HepG2 (cell line): ENCODE measurements around the gene KRT82. TPM values are rescaled to one million over a fixed set of nuclear protein-coding genes. Genes with fewer than 3 reads are reported as not detected.

Experiments used
- ATAC-seq: fragments of 200-7000 bp; cut with Tn5 transposase; 3 replicates; pipeline ENCODE4 v1.9.1; 2020; ENCODE audit warnings: mild to moderate bottlenecking, moderate library complexity
- BruUV-seq: library from RNA; stranded (reverse); fragments of 400-500 nt; replicated peaks from 2 replicates; lab custom pipeline; 2021; lab: Mats Ljungman, UMichigan
- CTCF ChIA-PET: fragments of 300-600 bp; formaldehyde crosslinking; extraction: SDS; loops from one replicate; lab custom pipeline; 2021; ENCODE audit warnings: low total read pairs, inconsistent platforms, low intra/inter-chr PET ratio; lab: Yijun Ruan, JAX
- POLR2A ChIA-PET: fragments of 350-600 bp; sonication (Branson Sonifier 250); formaldehyde crosslinking; loops from one replicate; lab custom pipeline; 2020; ENCODE audit warnings: antibody characterized with exemption, inconsistent platforms; lab: Yijun Ruan, JAX
- DNase-seq: peaks from one replicate; pipeline ENCODE4 v3.0.0-alpha.2; 2015; ENCODE audit warnings: low spot score
- FAIRE-seq: peaks from 3 replicates; lab custom pipeline; 2011; peaks lifted over from hg19 to GRCh38; lab: Jason Lieb, UNC
- H2AFZ ChIP-seq: one replicate; pipeline ENCODE4 v1.6.1; 2011; ENCODE audit warnings: low read length, inconsistent platforms
- H3K27ac ChIP-seq: fragments of 300-600 bp; 3 replicates; pipeline ENCODE4 v1.8.0; 2011; ENCODE audit warnings: mixed run types, mild to moderate bottlenecking, mixed read lengths, low read length, inconsistent platforms; ENCODE audit not compliant: insufficient read depth; ENCODE audit errors: extremely low read length
- H3K27me3 ChIP-seq, 2 experiments: fragments of 200-600 bp in 1 of 2; 2 replicates in 1 of 2; 3 replicates in 1 of 2; pipeline versions ENCODE4 v1.6.0 to v1.8.0; 2011; ENCODE audit warnings: low read length in 2 of 2, mild to moderate bottlenecking in 2 of 2, moderate library complexity in 2 of 2, inconsistent platforms in 1 of 2; ENCODE audit not compliant: insufficient read depth in 2 of 2, control insufficient read depth in 1 of 2
- H3K36me3 ChIP-seq, 2 experiments: fragments of 200-600 bp in 1 of 2; replicated peaks in 1 of 2; 2 replicates in 1 of 2; 3 replicates in 1 of 2; pipeline versions ENCODE4 v1.5.1 to v1.8.0; 2011; ENCODE audit warnings: low read length in 2 of 2, inconsistent platforms in 1 of 2; ENCODE audit not compliant: insufficient read depth in 2 of 2, control insufficient read depth in 1 of 2
- H3K4me1 ChIP-seq: 2 replicates; pipeline ENCODE4 v1.5.1; 2012; ENCODE audit warnings: low read length, inconsistent platforms; ENCODE audit not compliant: insufficient read depth
- H3K4me2 ChIP-seq: 2 replicates; pipeline ENCODE4 v1.6.0; 2011; ENCODE audit warnings: low read depth, low read length, inconsistent platforms
- H3K4me3 ChIP-seq, 3 experiments: fragments of 200-600 bp in 1 of 3; sonication (generic), shearing (Covaris generic) in 1 of 3; replicated peaks in 1 of 3; 2 replicates each; pipeline ENCODE4 v1.5.1; 2011 to 2016; ENCODE audit warnings: low read length in 3 of 3, inconsistent platforms in 2 of 3, low read depth in 2 of 3, mild to moderate bottlenecking in 2 of 3, control low read depth in 1 of 3, mixed read lengths in 1 of 3; ENCODE audit not compliant: insufficient read depth in 1 of 3
- H3K79me2 ChIP-seq: one replicate; pipeline ENCODE4 v1.6.1; 2011; ENCODE audit warnings: low read length, inconsistent platforms; ENCODE audit not compliant: insufficient read depth
- H3K9ac ChIP-seq: 2 replicates; pipeline ENCODE4 v1.6.0; 2011; ENCODE audit warnings: mild to moderate bottlenecking, low read depth, low read length, inconsistent platforms; ENCODE audit not compliant: insufficient read depth
- H3K9me3 ChIP-seq: 2 replicates; pipeline ENCODE4 v1.5.1; 2012; ENCODE audit warnings: mild to moderate bottlenecking, low read length
- H4K20me1 ChIP-seq: 2 replicates; pipeline ENCODE4 v1.6.0; 2011; ENCODE audit warnings: inconsistent platforms, mild to moderate bottlenecking, low read length, moderate library complexity; ENCODE audit not compliant: insufficient read depth
- BRD4 ChIP-seq: sonication (generic); formaldehyde crosslinking; IDR thresholded peaks from 2 replicates; pipeline ENCODE4 v1.4.0; 2020; ENCODE audit warnings: missing genetic modification reagents
- GABPA ChIP-seq, 2 experiments: IDR thresholded peaks; 2 replicates each; pipeline ENCODE4 v1.6.1; 2011 to 2016; ENCODE audit warnings: low read depth in 2 of 2, low read length in 1 of 2, missing biosample characterization in 1 of 2, missing genetic modification characterization in 1 of 2
- HOMEZ ChIP-seq: IDR thresholded peaks from 2 replicates; pipeline ENCODE4 v1.6.1; 2016; ENCODE audit warnings: low read depth
- PBX2 ChIP-seq: IDR thresholded peaks from 2 replicates; pipeline ENCODE4 v1.6.1; 2016; ENCODE audit warnings: control low read depth
- RNF219 ChIP-seq: sonication (generic); formaldehyde crosslinking; IDR thresholded peaks from 2 replicates; pipeline ENCODE4 v1.5.0; 2020; ENCODE audit warnings: mild to moderate bottlenecking, missing genetic modification reagents
- SNAI1 ChIP-seq: sonication (generic); formaldehyde crosslinking; IDR thresholded peaks from 2 replicates; pipeline ENCODE4 v1.5.0; 2020; ENCODE audit warnings: mild to moderate bottlenecking, missing genetic modification reagents, borderline replicate concordance
- SRSF4 ChIP-seq: fragments of 200-400 bp; formaldehyde crosslinking; IDR thresholded peaks from one replicate; pipeline ENCODE4 v1.6.1; 2018; ENCODE audit warnings: mild to moderate bottlenecking, low read depth, low read length, moderate library complexity; ENCODE audit not compliant: poor library complexity, severe bottlenecking
- TOPORS ChIP-seq: sonication (generic); formaldehyde crosslinking; IDR thresholded peaks from 2 replicates; pipeline ENCODE4 v1.8.0; 2023; ENCODE audit warnings: mild to moderate bottlenecking, missing genetic modification reagents
- TRAFD1 ChIP-seq: sonication (generic); formaldehyde crosslinking; IDR thresholded peaks from 2 replicates; pipeline ENCODE4 v1.5.1; 2020; ENCODE audit warnings: missing genetic modification reagents, mild to moderate bottlenecking, borderline replicate concordance
- ZFP36L1 ChIP-seq: sonication (generic); formaldehyde crosslinking; IDR thresholded peaks from 2 replicates; pipeline ENCODE4 v1.8.0; 2022; ENCODE audit warnings: mild to moderate bottlenecking, missing genetic modification reagents, moderate library complexity
- ZNF282 ChIP-seq: fragments of 450-650 bp; IDR thresholded peaks from 2 replicates; pipeline ENCODE4 v1.6.1; 2018; ENCODE audit not compliant: partially characterized antibody
- ZNF354B ChIP-seq: sonication (generic); formaldehyde crosslinking; IDR thresholded peaks from 2 replicates; pipeline ENCODE4 v1.8.0; 2022; ENCODE audit warnings: mild to moderate bottlenecking, missing genetic modification reagents
- ZNF597 ChIP-seq: sonication (generic); formaldehyde crosslinking; IDR thresholded peaks from 2 replicates; pipeline ENCODE4 v1.5.0; 2020; ENCODE audit warnings: missing genetic modification reagents
- ZNF781 ChIP-seq: sonication (generic); formaldehyde crosslinking; IDR thresholded peaks from 2 replicates; pipeline ENCODE4 v1.5.1; 2020; ENCODE audit warnings: borderline replicate concordance, mild to moderate bottlenecking, missing genetic modification reagents; ENCODE audit errors: not compliant biosample characterization
- WGBS: methylation state at CpG from one replicate; pipeline ENCODE4 v1.1.6; 2017; ENCODE audit warnings: low lambda C conversion rate; 5-methylcytosine and 5-hydroxymethylcytosine counted together
- in situ Hi-C: cut with HindIII; loops from 2 replicates; pipeline ENCODE4 v1.10.0; 2017; ENCODE audit warnings: low pct_unique_long_range_greater_than_20kb; ENCODE audit not compliant: extremely low pct_ligation_motif_present
- intact Hi-C: fragments of 100-400 bp; cut with micrococcal nuclease; formaldehyde crosslinking; loops from one replicate; pipeline ENCODE4 v1.10.0; 2022; ENCODE audit not compliant: unreplicated experiment
- polyA plus RNA-seq, 8 experiments: library from polyadenylated mRNA; depleted of rRNA in 3 of 8; stranded (reverse) in 7 of 8; unstranded in 1 of 8; fragments of >200 nt; fragmentation: Illumina TruSeq in 4 of 8; extraction: Trizol in 4 of 8; gene quantifications; 2 replicates each; pipeline versions ENCODE4 v1.2.1 to v1.2.3, GENCODE V29; 2011 to 2016; ENCODE audit warnings: low read depth in 4 of 8, missing spikeins in 1 of 8, mixed read lengths in 1 of 8; ENCODE audit not compliant: insufficient read depth in 1 of 8
- total RNA-seq, 5 experiments: library from RNA; depleted of rRNA; stranded (reverse); fragments of >200 nt; fragmentation: Illumina TruSeq; extraction: Trizol; gene quantifications; 2 replicates each; pipeline ENCODE4 v1.2.3, GENCODE V29; 2016; ENCODE audit warnings: low read depth in 1 of 5

Gene KRT82
- total and polyA plus RNA-seq, 2 of the 13 experiments (the other 11 are each of a cell fraction or from before 2014, with no cell fraction given): not detected

GRCh38 chr12:52394836-52395405 is 11.2 kb downstream of the KRT82 start (continued):
- no peak for TF ChIP-seq ZNF597 (CRISPR knock-in tag)

GRCh38 chr12:52392465-52393007 is 13.6 kb downstream of the KRT82 start:
- H3K9me3 ChIP-seq: no peaks in the 10 kb centered on the region
- BruUV-seq: no TSS peak
- TF ChIP-seq ZFP36L1 (CRISPR knock-in tag) (no peak), TOPORS (CRISPR knock-in tag) (no peak), SRSF4 (no peak), ZNF282 (no peak), GABPA (IDR thresholded peaks at IDR 0.05; ENCODE audit: low read depth, low read length) (no peak), GABPA (CRISPR knock-in tag; IDR thresholded peaks at IDR 0.05; ENCODE audit: low read depth) (no peak), RNF219 (CRISPR knock-in tag) (no peak), ZNF781 (CRISPR knock-in tag) (no peak), BRD4 (no peak), TRAFD1 (CRISPR knock-in tag) (no peak), HOMEZ (CRISPR knock-in tag) (no peak), ZNF354B (CRISPR knock-in tag) (no peak), PBX2 (CRISPR knock-in tag) (no peak), SNAI1 (CRISPR knock-in tag) (no peak)

More at GRCh38 chr12:52392465-52393007, 13.6 kb downstream of the KRT82 start:
- DNase-seq (no peak), FAIRE-seq (no peak), ATAC-seq (no peak)
- Histone ChIP-seq H3K4me3 (no peak overlapping the region), H3K4me1 (no peaks in the 10 kb centered on the region), H3K36me3 (no peaks in the 10 kb centered on the region), H3K27me3 (peaks cover 0 to 9% of the 10 kb centered on the region in 2 experiments; a peak in 3 of 5 replicates), H3K4me2 (no peak overlapping the region), H2AFZ (no peak overlapping the region), H3K79me2 (no peaks in the 10 kb centered on the region), H3K9ac (no peak overlapping the region), H3K27ac (no peak overlapping the region), H4K20me1 (no peaks in the 10 kb centered on the region)
- ChIA-PET CTCF (no interaction called here), POLR2A (no interaction called here)
- 2% methylated on average over 6 of the region's 7 CpGs for WGBS
- intact Hi-C loops (loop anchor here (1.0 kb wide), 1 partner anchor 23 kb away; no protein-coding TSS in a partner anchor), in situ Hi-C loops (loop anchor here (25.0 kb wide), 1 partner anchor 595 kb away; no protein-coding TSS in a partner anchor)
